ENCODE results near the gene NKX2-4. TPM values are rescaled to one million over a fixed set of nuclear protein-coding genes. Genes with fewer than 3 reads are reported as not detected.

NKX2-4 gene
- total and polyA plus RNA-seq, 2 experiments from 2014 or later: not detected

DNA sequence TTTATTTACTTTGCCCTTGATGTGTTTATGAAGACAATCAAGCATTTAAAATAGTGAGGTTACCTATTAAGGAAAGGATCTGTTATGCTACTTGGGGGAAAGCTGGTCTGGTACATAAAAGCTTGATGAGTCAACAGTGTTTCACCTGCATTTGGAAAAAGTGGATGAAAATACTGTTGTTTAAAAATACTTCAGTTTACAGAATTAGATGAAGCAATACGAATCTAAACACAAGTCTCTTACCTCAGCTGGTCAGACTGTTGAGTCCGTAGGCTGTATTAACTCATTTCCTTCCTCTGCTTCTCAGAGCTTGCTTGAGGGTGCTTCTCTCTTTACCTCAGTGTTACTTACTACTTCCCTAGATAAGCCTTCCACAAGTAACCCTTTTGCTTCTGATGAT, 36.1 kb downstream of the NKX2-4 start:
- Histone ChIP-seq H4K20me1 (ENCODE audit: insufficient read depth) (no peaks in the 10 kb centered on the region), H3K36me3 (ENCODE audit: low read depth) (peaks cover 28% of the 10 kb centered on the region), H3K4me1 (ENCODE audit: insufficient read depth) (peaks cover 18% of the 10 kb centered on the region), H3K4me2 (ENCODE audit: unreplicated experiment) (peak overlapping the region; percentile 17), H3K4me3 (no peak overlapping the region), H3K9me3 (ENCODE audit: low read depth) (no peaks in the 10 kb centered on the region), H3K27ac (peak overlapping the region; percentile 43), H3K9me2 (ENCODE audit: insufficient read depth) (no peaks in the 10 kb centered on the region), H3K27me3 (replicated peaks; ENCODE audit: insufficient read depth) (no peaks in the 10 kb centered on the region), H2AFZ (no peak overlapping the region), H3K79me2 (ENCODE audit: insufficient read depth) (peaks cover 11% of the 10 kb centered on the region; the same call in 1 of the 2 replicates), H3F3A (ENCODE audit: insufficient read depth) (peaks cover 26% of the 10 kb centered on the region), H3K9ac (no peak overlapping the region)
- in situ Hi-C loops (cut with MboI): no loop called here
- 32 to 34% methylated on average over 2 of the region's 2 CpGs for WGBS, 2 experiments (ENCODE audit: low coverage in 1 of 2, low lambda C conversion rate in 2 of 2, missing lambda C conversion rate in 2 of 2)
- TF ChIP-seq EZH2phosphoT487 (IDR thresholded peaks at IDR 0.05; ENCODE audit: insufficient read depth, low read depth) (no peak), EZH2 (IDR thresholded peaks at IDR 0.05; ENCODE audit: insufficient read depth, poor library complexity, severe bottlenecking) (no peak)
- DNase-seq: peak; percentile 50

DNA sequence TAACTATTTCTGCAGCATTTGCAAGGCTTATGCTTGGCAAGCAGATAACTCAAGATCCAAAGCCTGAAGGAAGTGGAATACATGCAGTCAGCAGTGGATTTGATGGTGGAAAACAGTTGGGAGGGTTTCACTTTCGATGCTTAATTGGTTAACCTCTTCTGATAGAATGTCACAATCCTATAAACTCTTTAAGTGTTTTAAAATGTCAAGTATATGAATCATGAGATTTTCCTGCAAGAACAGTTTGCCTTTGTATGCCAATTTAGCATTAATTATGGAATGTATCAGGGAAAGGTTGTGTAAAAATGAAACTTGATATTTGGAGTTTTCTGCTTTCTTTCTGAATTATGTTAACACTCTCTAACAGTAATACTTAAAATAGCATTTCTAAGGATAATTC, 36.6 kb downstream of the NKX2-4 start:
- Histone ChIP-seq H3K9me3 (ENCODE audit: low read depth) (no peaks in the 10 kb centered on the region), H4K20me1 (ENCODE audit: insufficient read depth) (no peaks in the 10 kb centered on the region), H3K4me1 (ENCODE audit: insufficient read depth) (peaks cover 18% of the 10 kb centered on the region), H2AFZ (no peak overlapping the region), H3K27me3 (replicated peaks; ENCODE audit: insufficient read depth) (no peaks in the 10 kb centered on the region), H3F3A (ENCODE audit: insufficient read depth) (peaks cover 26% of the 10 kb centered on the region), H3K9me2 (ENCODE audit: insufficient read depth) (no peaks in the 10 kb centered on the region), H3K79me2 (ENCODE audit: insufficient read depth) (peaks cover 11% of the 10 kb centered on the region; the same call in 1 of the 2 replicates), H3K36me3 (ENCODE audit: low read depth) (peaks cover 30% of the 10 kb centered on the region), H3K27ac (peak overlapping the region; percentile 43), H3K4me3 (no peak overlapping the region), H3K4me2 (ENCODE audit: unreplicated experiment) (peak overlapping the region; percentile 17), H3K9ac (no peak overlapping the region; the same call in 1 of the 2 replicates)
- TF ChIP-seq EZH2 (IDR thresholded peaks at IDR 0.05; ENCODE audit: insufficient read depth, poor library complexity, severe bottlenecking): no peak
- no peak for TF ChIP-seq EZH2phosphoT487 (IDR thresholded peaks at IDR 0.05; ENCODE audit: insufficient read depth, low read depth)
- in situ Hi-C loops (cut with MboI): no loop called here
- WGBS, 2 experiments (ENCODE audit: low coverage in 1 of 2, low lambda C conversion rate in 2 of 2, missing lambda C conversion rate in 2 of 2): 93 to 100% methylated on average over 1 of the region's 1 CpG
- DNase-seq: peak; percentile 15

DNA sequence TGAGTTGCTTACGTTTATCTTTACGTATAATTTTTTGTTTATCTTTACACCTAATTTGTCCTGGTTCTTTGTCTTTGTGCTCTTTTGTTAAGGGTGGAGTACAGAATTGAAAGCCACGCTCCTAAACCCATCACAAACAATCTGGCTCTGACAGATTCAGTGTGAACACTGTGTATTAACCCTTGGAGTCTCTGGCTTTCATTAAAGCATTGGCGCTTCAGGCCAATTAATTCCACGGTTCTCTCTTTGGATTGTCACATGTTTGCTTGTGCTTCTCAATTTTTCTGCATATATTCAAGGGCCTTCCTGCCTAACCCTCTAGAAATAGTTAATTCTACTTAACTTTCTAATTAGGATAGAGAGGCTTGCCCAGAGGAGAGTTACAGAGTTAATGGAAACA, 38.6 kb downstream of the NKX2-4 start:
- no peak for TF ChIP-seq EZH2phosphoT487 (IDR thresholded peaks at IDR 0.05; ENCODE audit: insufficient read depth, low read depth)
- no peak for TF ChIP-seq EZH2 (IDR thresholded peaks at IDR 0.05; ENCODE audit: insufficient read depth, poor library complexity, severe bottlenecking)
- H3K27me3 ChIP-seq (replicated peaks; ENCODE audit: insufficient read depth): no peaks in the 10 kb centered on the region
- no peak overlapping the region for H2AFZ ChIP-seq
- no peaks in the 10 kb centered on the region for H4K20me1 ChIP-seq (ENCODE audit: insufficient read depth)
- peaks cover 29% of the 10 kb centered on the region for H3F3A ChIP-seq (ENCODE audit: insufficient read depth)
- H3K4me1 ChIP-seq (ENCODE audit: insufficient read depth): peaks cover 19% of the 10 kb centered on the region
- 91 to 92% methylated on average over 5 of the region's 5 CpGs for WGBS, 2 experiments (ENCODE audit: low coverage in 1 of 2, low lambda C conversion rate in 2 of 2, missing lambda C conversion rate in 2 of 2)
- H3K36me3 ChIP-seq (ENCODE audit: low read depth): peaks cover 30% of the 10 kb centered on the region
- no peak overlapping the region for H3K4me2 ChIP-seq (ENCODE audit: unreplicated experiment)
- H3K4me3 ChIP-seq: no peak overlapping the region
- DNase-seq: no peak
- in situ Hi-C loops (cut with MboI): no loop called here
- no peaks in the 10 kb centered on the region for H3K9me2 ChIP-seq (ENCODE audit: insufficient read depth)
- H3K9ac ChIP-seq: no peak overlapping the region
- H3K79me2 ChIP-seq (ENCODE audit: insufficient read depth): peaks cover 18% of the 10 kb centered on the region
- H3K9me3 ChIP-seq (ENCODE audit: low read depth): no peaks in the 10 kb centered on the region
- no peak overlapping the region for H3K27ac ChIP-seq

DNA sequence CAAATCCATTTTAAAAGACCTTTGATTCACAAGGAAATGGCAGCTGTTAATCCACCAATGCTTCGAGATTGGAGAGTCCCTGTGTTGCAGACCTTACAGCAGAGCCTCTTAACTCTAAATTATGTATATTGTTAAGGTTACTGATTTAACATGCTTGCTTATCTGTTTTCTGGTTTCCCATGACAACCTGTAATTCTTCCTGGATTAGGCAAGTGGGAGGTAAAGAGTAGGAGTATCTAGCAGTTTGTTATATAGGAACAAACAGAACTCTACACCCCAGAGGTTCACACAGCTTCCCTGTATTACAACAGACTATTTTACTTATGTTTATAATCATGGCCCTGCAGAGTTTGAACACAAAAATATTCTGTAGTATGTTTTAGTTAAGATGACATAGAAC, 39.5 kb downstream of the NKX2-4 start:
- Histone ChIP-seq H2AFZ (no peak overlapping the region), H3K9me3 (ENCODE audit: low read depth) (no peaks in the 10 kb centered on the region), H3K27ac (no peak overlapping the region), H3K79me2 (ENCODE audit: insufficient read depth) (peaks cover 12% of the 10 kb centered on the region), H3K4me2 (ENCODE audit: unreplicated experiment) (no peak overlapping the region), H3F3A (ENCODE audit: insufficient read depth) (peaks cover 35% of the 10 kb centered on the region), H4K20me1 (ENCODE audit: insufficient read depth) (no peaks in the 10 kb centered on the region), H3K27me3 (replicated peaks; ENCODE audit: insufficient read depth) (no peaks in the 10 kb centered on the region), H3K9me2 (ENCODE audit: insufficient read depth) (no peaks in the 10 kb centered on the region), H3K4me3 (no peak overlapping the region), H3K4me1 (ENCODE audit: insufficient read depth) (peaks cover 24% of the 10 kb centered on the region), H3K9ac (no peak overlapping the region), H3K36me3 (ENCODE audit: low read depth) (peaks cover 30% of the 10 kb centered on the region)
- 96 to 100% methylated on average over 1 of the region's 1 CpG for WGBS, 2 experiments (ENCODE audit: low coverage in 1 of 2, low lambda C conversion rate in 2 of 2, missing lambda C conversion rate in 2 of 2)
- TF ChIP-seq EZH2phosphoT487 (IDR thresholded peaks at IDR 0.05; ENCODE audit: insufficient read depth, low read depth) (no peak), EZH2 (IDR thresholded peaks at IDR 0.05; ENCODE audit: insufficient read depth, poor library complexity, severe bottlenecking) (no peak)
- DNase-seq: no peak
- in situ Hi-C loops (cut with MboI): no loop called here

DNA sequence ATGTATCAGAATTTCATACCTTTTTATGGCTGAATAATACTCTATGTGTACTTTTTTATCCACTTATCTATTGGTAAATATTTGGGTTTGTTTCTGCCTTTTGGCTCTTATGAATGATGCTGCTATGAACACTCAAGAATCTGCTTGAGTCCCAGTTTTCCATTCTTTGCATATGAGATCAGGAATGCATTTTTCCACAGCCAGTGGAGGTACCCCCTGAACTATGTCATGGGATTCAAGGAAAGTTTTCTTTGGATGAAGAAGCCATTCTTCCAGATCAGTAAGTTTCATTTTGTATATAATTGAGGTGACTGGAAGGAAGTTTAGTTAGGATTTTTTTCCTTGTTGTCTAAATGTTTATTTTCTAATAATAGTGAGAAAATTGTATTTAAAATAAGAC, 40.9 kb downstream of the NKX2-4 start:
- Histone ChIP-seq H3F3A (ENCODE audit: insufficient read depth) (peaks cover 39% of the 10 kb centered on the region), H3K36me3 (ENCODE audit: low read depth) (peaks cover 32% of the 10 kb centered on the region), H3K9me3 (ENCODE audit: low read depth) (no peaks in the 10 kb centered on the region), H3K4me2 (ENCODE audit: unreplicated experiment) (no peak overlapping the region), H4K20me1 (ENCODE audit: insufficient read depth) (no peaks in the 10 kb centered on the region), H3K4me3 (no peak overlapping the region), H3K4me1 (ENCODE audit: insufficient read depth) (peaks cover 23% of the 10 kb centered on the region), H3K9ac (no peak overlapping the region), H3K79me2 (ENCODE audit: insufficient read depth) (peaks cover 10% of the 10 kb centered on the region), H3K9me2 (ENCODE audit: insufficient read depth) (no peaks in the 10 kb centered on the region), H2AFZ (no peak overlapping the region), H3K27me3 (replicated peaks; ENCODE audit: insufficient read depth) (no peaks in the 10 kb centered on the region), H3K27ac (no peak overlapping the region)
- no peak for DNase-seq
- in situ Hi-C loops (cut with MboI): no loop called here
- TF ChIP-seq EZH2 (IDR thresholded peaks at IDR 0.05; ENCODE audit: insufficient read depth, poor library complexity, severe bottlenecking) (no peak), EZH2phosphoT487 (IDR thresholded peaks at IDR 0.05; ENCODE audit: insufficient read depth, low read depth) (no peak)
